Endothelial cell of umbilical vein (primary cell): Measurements from ENCODE around the gene VCP. TPM values are rescaled to one million over a fixed set of nuclear protein-coding genes. Genes with fewer than 3 reads are reported as not detected.

Experiments used
- BruUV-seq: library from RNA; stranded (reverse); fragments of 400-500 nt; replicated peaks from 2 replicates; lab custom pipeline; 2021; lab: Mats Ljungman, UMichigan
- CTCF ChIA-PET: fragments of 300-600, 350-600 bp; sonication (Branson Sonifier 250); formaldehyde crosslinking; loops from one replicate; lab custom pipeline; 2021; ENCODE audit warnings: antibody characterized with exemption, inconsistent platforms; lab: Charles Lee
- POLR2A ChIA-PET: fragments of 300-600, 350-600 bp; sonication (Branson Sonifier 250); formaldehyde crosslinking; loops from one replicate; lab custom pipeline; 2021; ENCODE audit warnings: antibody characterized with exemption, inconsistent platforms; lab: Charles Lee
- DNase-seq: peaks from one replicate; pipeline ENCODE4 v3.0.0-alpha.2; 2011; ENCODE audit warnings: low read depth, low spot score
- FAIRE-seq: peaks from 2 replicates; lab custom pipeline; 2011; peaks lifted over from hg19 to GRCh38; lab: Jason Lieb, UNC
- H2AFZ ChIP-seq: 2 replicates; pipeline ENCODE4 v1.6.0; 2012; ENCODE audit warnings: low read depth, low read length, control low read depth, inconsistent platforms
- H3K27ac ChIP-seq: 2 replicates; pipeline ENCODE4 v1.5.1; 2011; ENCODE audit warnings: low read depth, mild to moderate bottlenecking, control low read depth, low read length, moderate library complexity; ENCODE audit not compliant: insufficient read depth
- H3K27me3 ChIP-seq, 2 experiments: 2 replicates each; pipeline versions ENCODE4 v1.6.0 to v1.6.1; 2011; ENCODE audit warnings: low read length in 2 of 2, mixed read lengths in 1 of 2; ENCODE audit not compliant: control insufficient read depth in 2 of 2, insufficient read depth in 2 of 2
- H3K36me3 ChIP-seq, 2 experiments: 2 replicates in 1 of 2; 3 replicates in 1 of 2; pipeline ENCODE4 v1.5.1; 2011; ENCODE audit warnings: low read length in 2 of 2, mild to moderate bottlenecking in 1 of 2, moderate library complexity in 1 of 2; ENCODE audit not compliant: control insufficient read depth in 2 of 2, insufficient read depth in 2 of 2; ENCODE audit errors: extremely low read depth in 1 of 2
- H3K4me1 ChIP-seq: 3 replicates; pipeline ENCODE4 v1.5.1; 2011; ENCODE audit warnings: mild to moderate bottlenecking, low read length; ENCODE audit not compliant: control insufficient read depth, insufficient read depth; ENCODE audit errors: extremely low read depth
- H3K4me2 ChIP-seq: 2 replicates; pipeline ENCODE4 v1.6.1; 2011; ENCODE audit warnings: low read length, control low read depth, mixed read lengths; ENCODE audit not compliant: insufficient read depth
- H3K4me3 ChIP-seq, 3 experiments: fragments of 200-600 bp in 1 of 3; sonication (generic), shearing (Covaris generic) in 1 of 3; replicated peaks in 1 of 3; 2 replicates each; pipeline ENCODE4 v1.5.1; 2011 to 2016; ENCODE audit warnings: control low read depth in 3 of 3, low read length in 3 of 3, mild to moderate bottlenecking in 2 of 3, inconsistent platforms in 1 of 3, low read depth in 1 of 3, moderate library complexity in 1 of 3; ENCODE audit not compliant: insufficient read depth in 1 of 3
- H3K79me2 ChIP-seq: 2 replicates; pipeline ENCODE4 v1.6.0; 2012; ENCODE audit warnings: low read length, inconsistent platforms; ENCODE audit not compliant: control insufficient read depth, insufficient read depth
- H3K9ac ChIP-seq: replicated peaks from 2 replicates; pipeline ENCODE3; 2011; ENCODE audit warnings: low read length, control low read depth; ENCODE audit not compliant: insufficient read depth; ENCODE audit errors: extremely low read depth
- H3K9me1 ChIP-seq: replicated peaks from 3 replicates; pipeline ENCODE4 v1.6.0; 2011; ENCODE audit warnings: mild to moderate bottlenecking, low read length; ENCODE audit not compliant: control insufficient read depth, insufficient read depth; ENCODE audit errors: extremely low read depth
- H3K9me3 ChIP-seq: replicated peaks from 2 replicates; pipeline ENCODE4 v1.5.1; 2012; ENCODE audit warnings: low read length, inconsistent platforms; ENCODE audit not compliant: control insufficient read depth, insufficient read depth
- H4K20me1 ChIP-seq: replicated peaks from 2 replicates; pipeline ENCODE3; 2011; ENCODE audit warnings: mild to moderate bottlenecking, low read length; ENCODE audit not compliant: control insufficient read depth, insufficient read depth; ENCODE audit errors: extremely low read depth
- EZH2 ChIP-seq: IDR thresholded peaks from 2 replicates; pipeline ENCODE4 v1.6.1; 2012; ENCODE audit warnings: borderline replicate concordance, low read depth, mild to moderate bottlenecking, moderate library complexity, low read length, inconsistent platforms; ENCODE audit not compliant: severe bottlenecking
- FOS ChIP-seq: IDR thresholded peaks from 2 replicates; pipeline ENCODE4 v1.6.1; 2011; ENCODE audit warnings: mild to moderate bottlenecking, low read length, moderate library complexity, borderline replicate concordance; ENCODE audit not compliant: insufficient read depth
- GATA2 ChIP-seq: IDR thresholded peaks from 2 replicates; pipeline ENCODE4 v1.7.0; 2011; ENCODE audit warnings: low read depth, mild to moderate bottlenecking, moderate library complexity, mixed read lengths, low read length; ENCODE audit not compliant: insufficient read length, insufficient read depth
- JUN ChIP-seq: IDR thresholded peaks from 2 replicates; pipeline ENCODE4 v1.6.1; 2011; ENCODE audit warnings: borderline replicate concordance, low read depth; ENCODE audit not compliant: insufficient read length, insufficient read depth
- MAX ChIP-seq: IDR thresholded peaks from 2 replicates; pipeline ENCODE4 v1.6.1; 2011; ENCODE audit not compliant: insufficient read depth, insufficient read length
- MYC ChIP-seq: IDR thresholded peaks from one replicate; pipeline ENCODE4 v1.6.1; 2011; ENCODE audit warnings: mild to moderate bottlenecking, low read depth, low read length
- POLR2A ChIP-seq: IDR thresholded peaks from 2 replicates; pipeline ENCODE4 v1.6.1; 2012; ENCODE audit warnings: low read depth, mild to moderate bottlenecking, control low read depth, low read length
- POLR2AphosphoS5 ChIP-seq: IDR thresholded peaks from 2 replicates; pipeline ENCODE4 v1.6.1; 2012; ENCODE audit warnings: low read depth, mild to moderate bottlenecking, control low read depth, low read length, moderate library complexity; ENCODE audit not compliant: insufficient read depth
- dilution Hi-C: fragments of 300-500 bp; cut with MboI; formaldehyde crosslinking; loops from one replicate; pipeline ENCODE4 v1.15.0; 2019; ENCODE audit warnings: low sequenced_read_pairs; ENCODE audit not compliant: extremely low pct_ligation_motif_present
- intact Hi-C: fragments of 100-400 bp; cut with micrococcal nuclease; formaldehyde crosslinking; loops from one replicate; pipeline ENCODE4 v1.10.0; 2022
- polyA plus RNA-seq, 4 experiments: library from polyadenylated mRNA; depleted of rRNA in 3 of 4; stranded (reverse) in 3 of 4; unstranded in 1 of 4; fragments of >200 nt; gene quantifications; 2 replicates each; pipeline versions ENCODE4 v1.2.1 to v1.2.3, GENCODE V29; 2011 to 2012; ENCODE audit warnings: missing spikeins in 1 of 4
- total RNA-seq: library from RNA; stranded (reverse); gene quantifications from 2 replicates; pipeline ENCODE4 v1.2.3, GENCODE V29; 2021
- TF ChIP-seq, protein P1 (sequence below), 2 donors: IDR thresholded peaks; 1 replicate in 1 of 2; 2 replicates in 1 of 2; pipeline ENCODE4 v1.5.1; 2011; ENCODE audit warnings: low read length in 2 of 2, mild to moderate bottlenecking in 2 of 2, moderate library complexity in 2 of 2, control low read depth in 1 of 2, inconsistent platforms in 1 of 2, low read depth in 1 of 2; ENCODE audit not compliant: insufficient read depth in 1 of 2; ENCODE audit errors: extremely low read depth in 1 of 2

Gene VCP
- total and polyA plus RNA-seq, 2 donors (not counting 3 experiments of a cell fraction or from before 2014, with no cell fraction given) = 349 to 493 TPM

- dilution Hi-C loops = no loop called here
- Histone ChIP-seq H3K4me2 (peak overlapping the region; percentile 57), H3K4me3 (no peak overlapping the region), H3K9me1 (no peaks in the 10 kb centered on the region), H3K27ac (no peak overlapping the region), H3K9me3 (no peaks in the 10 kb centered on the region), H3K36me3 (peaks cover 0 to 9% of the 10 kb centered on the region in 2 experiments), H3K27me3 (no peaks in the 10 kb centered on the region), H3K79me2 (peaks cover 23% of the 10 kb centered on the region), H3K4me1 (peaks cover 17% of the 10 kb centered on the region), H4K20me1 (no peaks in the 10 kb centered on the region), H2AFZ (no peak overlapping the region), H3K9ac (peak overlapping the region; percentile 74)
- ChIA-PET CTCF (interaction anchor here (1.4 to 1.5 kb wide), 2 partner anchors 19 to 27 kb away, joined by 4 read pairs; partner anchors contain the start of gene PIGO), POLR2A (interaction anchor here (0.6 kb wide), 1 partner anchor 650 kb away, joined by 3 read pairs; no protein-coding TSS in a partner anchor)
- TF ChIP-seq, protein P1, sequence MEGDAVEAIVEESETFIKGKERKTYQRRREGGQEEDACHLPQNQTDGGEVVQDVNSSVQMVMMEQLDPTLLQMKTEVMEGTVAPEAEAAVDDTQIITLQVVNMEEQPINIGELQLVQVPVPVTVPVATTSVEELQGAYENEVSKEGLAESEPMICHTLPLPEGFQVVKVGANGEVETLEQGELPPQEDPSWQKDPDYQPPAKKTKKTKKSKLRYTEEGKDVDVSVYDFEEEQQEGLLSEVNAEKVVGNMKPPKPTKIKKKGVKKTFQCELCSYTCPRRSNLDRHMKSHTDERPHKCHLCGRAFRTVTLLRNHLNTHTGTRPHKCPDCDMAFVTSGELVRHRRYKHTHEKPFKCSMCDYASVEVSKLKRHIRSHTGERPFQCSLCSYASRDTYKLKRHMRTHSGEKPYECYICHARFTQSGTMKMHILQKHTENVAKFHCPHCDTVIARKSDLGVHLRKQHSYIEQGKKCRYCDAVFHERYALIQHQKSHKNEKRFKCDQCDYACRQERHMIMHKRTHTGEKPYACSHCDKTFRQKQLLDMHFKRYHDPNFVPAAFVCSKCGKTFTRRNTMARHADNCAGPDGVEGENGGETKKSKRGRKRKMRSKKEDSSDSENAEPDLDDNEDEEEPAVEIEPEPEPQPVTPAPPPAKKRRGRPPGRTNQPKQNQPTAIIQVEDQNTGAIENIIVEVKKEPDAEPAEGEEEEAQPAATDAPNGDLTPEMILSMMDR (IDR thresholded peaks at IDR 0.05; ENCODE audit: extremely low read depth in 1 of 2, insufficient read depth in 1 of 2, low read depth in 1 of 2, low read length in 2 of 2) = no peak
- no peak for TF ChIP-seq POLR2A
- no peak for TF ChIP-seq MYC
- no peak for TF ChIP-seq POLR2AphosphoS5
- TF ChIP-seq GATA2 = no peak
- TF ChIP-seq EZH2 = no peak
- no peak for TF ChIP-seq FOS
- no peak for TF ChIP-seq JUN
- TF ChIP-seq MAX = no peak
- DNase-seq = no peak
- FAIRE-seq = no peak
- BruUV-seq = no TSS peak
- intact Hi-C loops = no loop called here
Measured at GRCh38 chr9:35078066-35078465, 5.6 kb upstream of the VCP start.
